Measurements from ENCODE around the gene KRTAP10-11.

GRCh38 chr21:44632067-44632466 lies 14.1 kb upstream of the KRTAP10-11 start:
- TF ChIP-seq POLR2A (IDR thresholded peaks at IDR 0.05) (no peak), CTCF (IDR thresholded peaks at IDR 0.05) (no peak)

Data from adrenal gland (tissue), 5 donors.